ENCODE data around the gene CSTF2.
"Not testable (repeated sequence)": the region's sequence is repeated elsewhere in the genome, so short reads cannot be mapped to it uniquely, and the experiment has no call there.

CSTF2 gene
- total RNA-seq, result 17.6 reads per million, percentile 44 among the genes with 10 or more reads in this experiment

DNA sequence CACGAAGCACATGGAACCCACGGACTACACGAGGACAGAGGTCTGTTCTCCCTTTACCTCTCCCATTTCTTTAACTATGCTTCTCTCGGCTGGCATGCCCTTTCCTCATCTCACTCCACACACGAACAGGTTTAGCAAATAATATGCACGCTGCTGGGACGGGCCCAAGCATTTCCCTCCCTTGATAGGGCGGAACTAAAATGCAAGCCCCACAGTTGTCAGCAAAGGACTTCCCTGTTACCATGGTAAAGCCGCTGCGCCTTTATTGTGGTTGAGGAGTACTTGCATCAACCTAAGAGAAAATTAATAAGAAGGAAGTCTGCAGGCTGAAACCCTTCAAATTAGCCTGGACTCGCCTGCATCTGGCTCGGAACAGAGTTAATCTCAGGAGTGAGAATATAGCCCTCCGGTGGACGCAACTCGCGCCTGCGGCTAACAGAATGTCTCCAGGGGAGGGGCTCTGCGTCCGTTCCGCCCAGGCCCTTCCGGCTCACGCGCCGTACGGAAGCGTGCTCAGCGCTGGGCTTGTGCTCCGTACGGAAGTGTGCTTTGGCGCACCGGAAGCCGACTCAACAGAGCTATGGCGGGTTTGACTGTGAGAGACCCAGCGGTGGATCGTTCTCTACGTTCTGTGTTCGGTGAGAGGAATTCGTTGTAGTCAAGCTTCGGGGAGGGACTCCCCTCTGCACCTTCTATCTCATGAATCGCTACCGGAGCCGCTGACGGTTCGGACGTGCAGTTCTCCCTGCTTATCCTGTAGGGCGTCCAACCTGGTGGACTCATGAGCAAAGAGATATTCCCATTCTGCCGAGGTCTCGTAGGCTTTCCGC is at the start of gene CSTF2:
Gene CSTF2 (plus strand): TSS at position 555 of the 830 bp plus-strand sequence. CDS start 26 bp downstream, at position 581.
- peak; percentile 67 for DNase-seq

DNA sequence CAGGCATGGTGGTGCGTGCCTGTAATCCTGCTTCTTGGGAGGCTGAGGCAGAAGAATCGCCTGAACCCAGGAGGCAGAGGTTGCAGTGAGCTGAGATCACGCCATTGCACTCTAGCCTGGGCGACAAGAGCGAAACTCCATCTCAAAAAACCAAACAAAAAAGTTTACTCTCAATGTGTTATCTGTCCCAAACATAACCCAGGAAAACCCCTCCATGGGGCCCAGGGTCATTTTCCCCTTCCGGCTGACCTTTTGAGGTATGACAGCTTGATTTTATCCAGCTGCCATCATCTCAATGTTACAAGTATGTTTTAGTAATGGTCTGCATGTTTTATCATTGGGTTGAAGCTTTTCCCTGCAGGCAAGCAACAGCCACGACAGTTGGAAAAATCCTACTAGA is 23.8 kb upstream of the CSTF2 start:
- not testable (repeated sequence) for DNase-seq

DNA sequence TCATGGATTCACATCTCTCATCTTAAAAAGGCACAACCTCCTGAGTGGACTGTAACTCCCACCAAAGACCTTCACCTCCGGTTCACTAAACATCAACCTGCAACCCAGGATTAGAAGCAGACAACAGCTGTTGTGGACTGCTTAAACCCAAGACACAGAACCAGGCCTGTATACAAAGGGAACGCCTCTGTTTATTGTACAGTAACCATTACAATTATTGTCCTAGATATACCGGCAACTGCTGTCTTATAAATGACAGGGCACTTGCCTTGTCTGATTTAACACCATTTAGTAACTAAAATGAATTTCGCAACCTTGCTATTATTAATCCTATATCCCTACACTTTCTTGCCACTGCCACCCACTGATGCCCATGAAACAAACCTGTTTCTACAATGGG is 22.8 kb upstream of the CSTF2 start:
- DNase-seq, result no peak

DNA sequence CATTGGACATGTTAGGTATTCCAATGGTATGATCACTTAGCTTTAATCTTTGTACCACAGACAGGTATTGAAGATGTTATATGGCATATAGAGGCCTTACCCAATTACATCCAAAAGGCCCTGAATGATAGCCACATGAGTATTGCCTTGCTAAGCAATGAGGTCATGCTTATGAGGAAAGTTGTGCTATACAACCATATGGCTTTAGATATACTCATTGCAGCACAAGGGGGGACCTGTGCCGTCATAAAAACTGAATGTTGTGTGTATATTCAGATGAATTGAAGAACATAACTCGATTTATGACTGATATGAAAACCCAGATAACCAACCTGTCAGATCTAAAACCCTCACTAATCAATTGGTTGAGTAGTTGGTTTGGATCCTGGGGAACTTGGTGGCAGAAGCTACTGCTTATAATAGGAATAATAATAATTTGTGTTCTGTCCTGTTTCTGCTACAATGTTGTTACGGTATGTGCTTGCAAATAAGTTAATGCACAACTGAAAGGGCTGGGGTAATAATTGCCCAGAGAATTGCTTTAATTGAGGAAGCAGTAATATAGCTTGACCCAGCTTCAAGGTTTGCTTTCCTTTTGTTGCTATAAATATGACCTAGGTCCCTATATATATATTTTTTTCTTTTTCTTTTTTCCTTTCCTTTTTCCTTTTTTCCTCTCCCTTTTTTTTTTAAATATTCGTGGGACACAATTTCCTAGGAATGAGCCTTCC is 21.5 kb upstream of the CSTF2 start:
- DNase-seq, result no peak

- no peak for DNase-seq
These were observed 17.3 kb upstream of the CSTF2 start for GRCh38 chrX:100802843-100803242.

DNA sequence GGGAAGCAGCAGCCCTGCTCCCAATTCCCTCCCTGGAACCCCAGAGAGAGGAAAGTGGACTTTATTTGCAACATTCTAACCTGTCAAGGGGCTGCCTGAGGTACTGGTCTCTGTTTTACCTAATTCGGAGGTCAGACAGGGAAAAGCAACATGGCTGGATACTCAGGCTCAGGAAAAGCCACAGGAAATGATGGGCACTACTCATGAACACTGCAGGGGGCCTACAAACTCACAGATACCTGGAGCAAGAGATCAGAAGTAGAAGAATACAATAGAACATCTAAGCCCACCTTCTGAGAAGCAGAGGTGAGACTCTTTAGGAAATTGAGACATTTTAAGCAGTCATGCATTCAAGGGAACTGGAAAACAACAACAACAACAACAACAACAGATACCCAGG is 15.4 kb upstream of the CSTF2 start:
- DNase-seq, result no peak

DNA sequence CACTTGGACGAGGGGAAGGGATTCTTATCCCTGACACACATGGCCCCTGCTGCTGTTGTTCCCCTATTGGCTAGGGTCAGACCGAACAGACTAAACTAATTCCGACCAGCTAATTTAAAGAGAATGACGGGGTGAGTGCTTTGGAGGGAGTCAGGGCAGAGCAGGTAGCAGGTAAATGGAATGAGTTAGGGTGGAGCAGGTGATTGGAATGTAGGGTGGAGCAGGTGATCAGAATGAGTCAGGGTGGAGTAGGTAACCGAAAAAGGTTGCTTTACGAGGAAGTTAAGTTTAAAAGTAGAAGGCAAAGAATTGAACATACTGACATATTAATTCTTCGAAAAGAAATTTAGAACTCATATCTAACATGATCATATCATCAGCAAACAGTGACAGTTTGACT is 11.9 kb upstream of the CSTF2 start:
- DNase-seq, result not testable (repeated sequence)

DNA sequence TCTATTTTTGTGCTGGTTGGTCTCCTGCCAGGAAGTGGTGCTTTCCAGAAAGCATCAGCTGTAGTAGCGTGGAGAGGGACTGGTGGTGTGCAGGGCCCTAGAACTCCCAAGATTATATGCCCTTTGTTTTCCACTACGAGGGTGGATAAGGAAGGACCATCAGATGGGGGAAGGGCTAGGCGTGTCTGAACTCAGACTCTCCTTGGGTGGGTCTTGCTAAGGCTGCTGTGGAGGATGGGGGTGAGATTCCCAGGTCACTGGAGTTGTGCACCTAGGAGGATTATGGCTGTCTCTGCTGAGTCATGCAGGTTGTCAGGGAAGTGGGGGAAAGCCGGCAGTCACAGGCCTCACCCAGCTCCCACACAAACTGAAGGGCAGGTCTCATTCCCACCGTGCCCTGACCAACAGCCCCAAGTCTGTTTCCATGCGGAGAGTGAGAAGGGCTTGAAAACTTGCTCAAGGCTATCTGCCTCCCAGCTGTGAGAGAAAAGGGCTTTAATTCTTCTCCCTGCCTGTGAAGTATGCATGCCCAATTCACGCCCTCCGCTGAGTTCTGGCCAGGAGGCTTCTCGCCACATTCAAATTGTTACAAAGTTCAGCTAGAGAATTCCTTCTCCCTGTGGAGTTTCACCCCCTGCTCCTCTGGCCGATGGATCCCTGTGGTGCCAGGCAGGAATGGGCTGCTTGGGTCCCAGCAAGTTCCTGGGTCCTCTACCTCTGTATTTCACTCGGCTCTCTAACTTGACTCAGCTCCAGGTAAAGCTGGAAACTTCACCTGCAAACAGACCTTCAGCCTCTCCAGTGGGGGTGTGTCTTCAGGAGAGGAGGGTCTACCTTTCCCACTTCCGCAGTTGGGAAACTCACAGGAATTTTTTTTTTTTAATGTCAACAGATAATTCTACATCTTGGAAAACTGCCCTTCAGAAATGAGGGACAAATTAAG is 7.7 kb upstream of the CSTF2 start:
- no peak for DNase-seq

- no peak for DNase-seq
These were observed 2.9 kb upstream of the CSTF2 start for GRCh38 chrX:100817340-100817739.

DNA sequence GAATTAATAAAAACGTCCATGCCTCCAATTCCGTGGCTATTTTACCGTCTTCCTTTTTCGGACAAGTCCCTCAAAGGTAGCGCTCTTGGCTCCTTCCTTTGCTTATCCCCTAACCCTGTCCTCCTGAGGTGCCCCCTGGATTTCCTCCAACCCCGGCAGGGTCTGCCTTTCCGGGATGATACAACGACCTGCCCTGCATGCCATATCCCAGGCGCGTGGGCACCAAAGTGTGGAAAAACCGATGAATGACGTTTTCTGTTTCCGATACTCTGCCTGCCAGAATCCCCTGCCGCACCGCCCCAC is 706 bp upstream of the CSTF2 start:
- no peak for DNase-seq

GRCh38 chrX:100829730-100830129 is 9.5 kb downstream of the CSTF2 start:
- DNase-seq, result no peak

- DNase-seq, result no peak
These were observed 10.0 kb downstream of the CSTF2 start for GRCh38 chrX:100830143-100830542.

DNA sequence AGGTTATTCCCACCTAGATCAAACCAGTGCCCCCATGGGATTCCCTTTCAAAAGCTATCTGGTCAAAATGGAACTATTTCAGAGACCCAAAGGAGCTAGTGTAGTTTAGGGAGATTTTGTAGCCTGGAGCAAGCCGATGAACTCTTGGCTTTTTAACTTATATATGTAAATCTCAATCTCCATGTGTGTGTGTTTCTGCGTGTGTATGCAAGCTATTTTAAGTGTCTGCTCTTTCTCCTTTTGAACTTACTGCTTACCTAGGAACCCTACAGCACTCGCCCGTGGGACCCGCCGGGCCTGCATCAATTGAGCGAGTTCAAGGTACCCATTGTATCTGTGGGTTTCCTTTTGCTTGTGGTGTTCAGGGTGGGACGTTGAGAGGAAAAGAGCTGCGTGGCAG is 10.4 kb downstream of the CSTF2 start:
- DNase-seq, result no peak

DNA sequence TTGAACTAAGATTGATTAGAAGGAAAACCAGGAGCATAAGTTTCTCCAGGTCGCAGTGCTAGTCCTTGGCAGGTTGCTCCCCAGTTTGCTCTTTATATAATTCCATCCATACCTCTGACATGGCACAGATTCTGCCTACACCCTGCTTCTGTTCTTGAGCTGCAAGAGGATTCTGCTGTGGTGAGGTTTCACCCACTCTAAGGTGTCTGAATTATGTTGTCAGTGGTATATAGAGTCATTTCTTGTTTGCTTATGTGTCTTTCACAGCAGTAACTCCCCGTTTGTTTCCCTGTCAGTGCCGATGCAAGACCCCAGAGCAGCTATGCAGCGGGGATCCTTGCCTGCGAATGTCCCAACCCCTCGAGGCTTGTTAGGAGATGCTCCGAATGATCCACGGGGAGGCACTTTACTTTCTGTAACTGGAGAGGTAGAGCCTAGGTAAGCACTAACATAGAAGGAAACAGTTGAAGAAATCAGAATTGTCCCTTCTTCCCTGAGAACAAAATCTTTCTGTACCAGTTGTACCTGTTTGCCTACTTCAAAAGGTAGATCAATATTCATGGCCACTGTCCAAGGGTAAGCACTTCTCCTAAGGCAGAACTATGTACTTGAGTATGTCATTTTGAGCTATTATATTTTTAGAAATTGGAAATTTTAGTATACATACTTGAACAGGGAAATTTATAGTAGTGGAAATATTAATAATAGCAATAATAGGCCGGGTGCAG is 11.2 kb downstream of the CSTF2 start:
- no peak for DNase-seq

GRCh38 chrX:100850317-100850716 is 30.1 kb downstream of the CSTF2 start:
- no peak for DNase-seq

- DNase-seq, result no peak
These were observed 32.6 kb downstream of the CSTF2 start for GRCh38 chrX:100852810-100853209.

DNA sequence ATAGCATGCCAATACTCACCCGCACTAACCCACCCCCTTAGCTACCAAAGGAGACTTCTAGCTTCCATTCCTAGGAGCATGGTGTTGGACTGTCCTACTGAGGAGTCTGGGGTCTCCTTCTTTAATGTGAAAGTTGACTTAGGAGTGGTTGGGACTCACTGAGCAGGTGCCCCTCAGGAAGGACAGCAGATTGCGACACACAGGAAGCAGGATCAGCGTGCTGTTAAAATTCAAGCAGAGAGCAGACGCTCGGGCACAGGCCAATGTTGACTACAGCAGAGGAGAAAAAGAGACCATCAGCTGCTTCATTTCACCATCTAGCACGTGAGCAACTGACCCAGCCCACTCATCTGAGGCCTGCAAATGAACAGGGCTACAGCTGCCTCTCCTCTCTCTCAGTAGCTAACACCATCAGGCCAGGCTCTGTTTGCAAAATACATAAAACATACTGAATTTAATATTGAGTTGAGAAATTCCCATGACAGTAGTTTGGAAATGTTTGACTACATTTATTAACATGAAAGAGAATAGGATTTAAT is 43.2 kb downstream of the CSTF2 start:
- no peak for DNase-seq

GRCh38 chrX:100864657-100865391 is 44.6 kb downstream of the CSTF2 start:
- DNase-seq, result no peak

- no peak for DNase-seq
These were observed 48.1 kb downstream of the CSTF2 start for GRCh38 chrX:100868273-100868672.

GRCh38 chrX:100870527-100870926 is 50.3 kb downstream of the CSTF2 start:
- DNase-seq, result no peak

Measured in effector CD4-positive, alpha-beta T cell (primary cell).